NCI-H748 treated with DMSO at 0.1 percent for 48 hours (cell line): ENCODE data around the gene CALCOCO1.
A peak's percentile ranks its signal among the peaks of the same experiment; 100 is the strongest.

Source experiments
- DNase-seq: peaks from one replicate; lab custom pipeline; 2025; lab: John Stamatoyannopoulos, UW

The CALCOCO1 gene

GRCh38 chr12:53659571-53659981 is 67.7 kb downstream of the CALCOCO1 start:
- DNase-seq: no peak

DNA sequence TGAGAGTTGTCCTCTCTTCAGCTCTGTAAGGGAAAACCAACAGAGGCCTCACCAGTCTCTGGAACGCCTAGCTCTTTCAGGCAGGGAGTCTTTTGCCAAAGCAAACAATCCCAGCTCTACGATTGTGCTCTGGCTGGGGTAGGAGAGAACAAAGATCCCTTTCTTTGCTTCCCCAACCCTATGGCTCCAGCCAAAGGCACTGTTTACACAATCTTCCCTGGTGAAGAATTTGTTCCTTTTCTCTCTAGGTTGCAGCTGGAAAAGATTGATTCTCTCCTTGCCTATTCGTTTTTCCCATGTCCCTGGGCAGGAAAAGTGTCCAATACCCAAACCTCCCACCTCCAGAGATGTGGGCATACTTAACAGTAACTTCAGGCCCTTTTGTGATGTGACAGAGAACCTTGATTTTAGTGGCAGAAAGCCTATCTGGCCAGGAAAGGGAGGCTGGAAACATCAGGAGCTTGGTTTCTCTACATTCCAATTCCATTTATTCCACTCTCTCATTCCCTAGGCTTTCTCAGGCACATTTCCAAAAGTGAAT is 68.2 kb downstream of the CALCOCO1 start:
- peak; percentile 41 for DNase-seq
